H1 (cell line): ENCODE results near the gene KLHDC8A. TPM values are rescaled to one million over a fixed set of nuclear protein-coding genes. Genes with fewer than 3 reads are reported as not detected.

Experiments used
- CTCF ChIA-PET: fragments of 300-600 bp; sonication (Branson Sonifier 250); formaldehyde crosslinking; loops from one replicate; lab custom pipeline; 2021; ENCODE audit not compliant: partially characterized antibody; lab: Charles Lee
- POLR2A ChIA-PET: fragments of 300-600 bp; sonication (Branson Sonifier 250); formaldehyde crosslinking; loops from one replicate; lab custom pipeline; 2021; ENCODE audit warnings: inconsistent platforms; ENCODE audit not compliant: partially characterized antibody; lab: Charles Lee
- DNase-seq, 2 experiments: peaks; one replicate each; pipeline versions ENCODE4 v3.0.0 to v3.0.0-alpha.2; 2010 to 2022; ENCODE audit warnings: low spot score in 2 of 2, low read depth in 1 of 2, mixed read lengths in 1 of 2
- FAIRE-seq: peaks from 2 replicates; lab custom pipeline; 2011; peaks lifted over from hg19 to GRCh38; lab: Jason Lieb, UNC
- H2AFZ ChIP-seq: 2 replicates; pipeline ENCODE4 v1.8.1; 2012; ENCODE audit warnings: low read length, inconsistent platforms
- H2AK5ac ChIP-seq: 2 replicates; pipeline ENCODE4 v1.6.1; 2013; ENCODE audit warnings: low read depth, low read length
- H2BK120ac ChIP-seq: replicated peaks from 2 replicates; pipeline ENCODE3; 2013; ENCODE audit warnings: low read depth, low read length, inconsistent platforms
- H2BK12ac ChIP-seq: 2 replicates; pipeline ENCODE4 v1.6.1; 2013; ENCODE audit warnings: low read depth, low read length
- H2BK15ac ChIP-seq: 2 replicates; pipeline ENCODE4 v1.6.1; 2013; ENCODE audit warnings: low read length
- H2BK20ac ChIP-seq: 2 replicates; pipeline ENCODE4 v1.6.1; 2013; ENCODE audit warnings: low read length
- H2BK5ac ChIP-seq: 2 replicates; pipeline ENCODE4 v1.6.1; 2013; ENCODE audit warnings: low read depth, low read length
- H3K14ac ChIP-seq: 2 replicates; pipeline ENCODE4 v1.6.1; 2013; ENCODE audit warnings: inconsistent platforms; ENCODE audit not compliant: insufficient read length
- H3K18ac ChIP-seq: 2 replicates; pipeline ENCODE4 v1.6.1; 2013; ENCODE audit warnings: low read length; ENCODE audit errors: extremely low read depth
- H3K23ac ChIP-seq: 2 replicates; pipeline ENCODE4 v1.6.1; 2013; ENCODE audit warnings: inconsistent platforms; ENCODE audit not compliant: insufficient read length
- H3K23me2 ChIP-seq: 2 replicates; pipeline ENCODE4 v1.6.1; 2013; ENCODE audit warnings: low read depth, low read length
- H3K27ac ChIP-seq: 2 replicates; pipeline ENCODE4 v1.6.1; 2011; ENCODE audit warnings: low read depth, low read length, inconsistent platforms
- H3K27me3 ChIP-seq, 4 experiments: replicated peaks in 1 of 4; 1 replicate in 1 of 4; 2 replicates in 3 of 4; pipeline versions ENCODE4 v1.6.1 to v1.8.1; 2011 to 2013; ENCODE audit warnings: low read length in 3 of 4, mild to moderate bottlenecking in 3 of 4, inconsistent platforms in 2 of 4, mixed read lengths in 2 of 4, moderate library complexity in 1 of 4; ENCODE audit not compliant: control insufficient read depth in 3 of 4, insufficient read depth in 3 of 4; ENCODE audit errors: extremely low read depth in 1 of 4
- H3K36me3 ChIP-seq, 4 experiments: 2 replicates each; pipeline versions ENCODE4 v1.6.1 to v1.8.1; 2011 to 2013; ENCODE audit warnings: mild to moderate bottlenecking in 4 of 4, low read length in 3 of 4, moderate library complexity in 2 of 4, control low read depth in 1 of 4, inconsistent platforms in 1 of 4; ENCODE audit not compliant: insufficient read depth in 4 of 4, control insufficient read depth in 2 of 4
- H3K4ac ChIP-seq: replicated peaks from 2 replicates; pipeline ENCODE3; 2013; ENCODE audit warnings: low read length, low read depth, mixed read lengths, inconsistent platforms; ENCODE audit not compliant: insufficient read length
- H3K4me1 ChIP-seq, 4 experiments: replicated peaks in 1 of 4; 1 replicate in 1 of 4; 2 replicates in 3 of 4; pipeline versions ENCODE4 v1.6.1 to v1.8.1; 2011 to 2013; ENCODE audit warnings: low read length in 3 of 4, inconsistent platforms in 2 of 4, mixed read lengths in 1 of 4; ENCODE audit not compliant: insufficient read depth in 4 of 4, control insufficient read depth in 3 of 4
- H3K4me2 ChIP-seq, 2 experiments: 2 replicates each; pipeline versions ENCODE4 v1.6.1 to v1.8.1; 2011 to 2013; ENCODE audit warnings: low read depth in 2 of 2, low read length in 2 of 2, control low read depth in 1 of 2, inconsistent platforms in 1 of 2, mild to moderate bottlenecking in 1 of 2; ENCODE audit not compliant: insufficient read depth in 1 of 2
- H3K4me3 ChIP-seq, 4 experiments: fragments of 200-600, 300-600 bp in 1 of 4; sonication (generic), shearing (Covaris generic), sonication (Bioruptor Twin) in 1 of 4; 2 replicates each; pipeline versions ENCODE4 v1.5.1 to v1.8.1; 2011 to 2016; ENCODE audit warnings: low read length in 4 of 4, low read depth in 3 of 4, control low read depth in 2 of 4, inconsistent platforms in 2 of 4, mild to moderate bottlenecking in 2 of 4, mixed read lengths in 1 of 4, moderate library complexity in 1 of 4; ENCODE audit not compliant: insufficient read depth in 2 of 4; ENCODE audit errors: extremely low read depth in 1 of 4
- H3K56ac ChIP-seq: replicated peaks from 2 replicates; pipeline ENCODE3; 2013; ENCODE audit warnings: low read depth, mild to moderate bottlenecking, mixed read lengths, low read length, inconsistent platforms; ENCODE audit not compliant: insufficient read length
- H3K79me1 ChIP-seq: 2 replicates; pipeline ENCODE4 v1.6.1; 2013; ENCODE audit warnings: low read depth, low read length, control low read depth
- H3K79me2 ChIP-seq, 2 experiments: 2 replicates each; pipeline versions ENCODE4 v1.6.1 to v1.8.1; 2012 to 2013; ENCODE audit warnings: low read length in 2 of 2, mild to moderate bottlenecking in 2 of 2, inconsistent platforms in 1 of 2; ENCODE audit not compliant: insufficient read depth in 2 of 2, control insufficient read depth in 1 of 2
- H3K9ac ChIP-seq, 4 experiments: replicated peaks in 1 of 4; 1 replicate in 1 of 4; 2 replicates in 3 of 4; pipeline versions ENCODE4 v1.6.1 to v1.8.1; 2011 to 2013; ENCODE audit warnings: low read depth in 3 of 4, low read length in 3 of 4, control low read depth in 2 of 4, mild to moderate bottlenecking in 2 of 4, moderate library complexity in 2 of 4, inconsistent platforms in 1 of 4; ENCODE audit errors: extremely low read depth in 1 of 4
- H3K9me3 ChIP-seq, 2 experiments: 2 replicates each; pipeline versions ENCODE4 v1.6.1 to v1.8.1; 2012 to 2013; ENCODE audit warnings: mild to moderate bottlenecking in 2 of 2, moderate library complexity in 2 of 2, control low read depth in 1 of 2, inconsistent platforms in 1 of 2, low read depth in 1 of 2, low read length in 1 of 2, mixed read lengths in 1 of 2; ENCODE audit not compliant: insufficient read depth in 2 of 2
- H4K20me1 ChIP-seq, 2 experiments: replicated peaks in 1 of 2; 2 replicates each; pipeline versions ENCODE3 to v1.8.1; 2011 to 2013; ENCODE audit warnings: inconsistent platforms in 2 of 2, low read length in 2 of 2, mild to moderate bottlenecking in 1 of 2; ENCODE audit not compliant: insufficient read depth in 2 of 2, control insufficient read depth in 1 of 2
- H4K5ac ChIP-seq: 2 replicates; pipeline ENCODE4 v1.6.1; 2013; ENCODE audit warnings: low read length, low read depth, mixed read lengths, inconsistent platforms; ENCODE audit not compliant: insufficient read length
- H4K8ac ChIP-seq: 2 replicates; pipeline ENCODE4 v1.8.0; 2013; ENCODE audit warnings: mild to moderate bottlenecking, moderate library complexity, low read length, inconsistent platforms; ENCODE audit not compliant: insufficient read depth; ENCODE audit errors: extremely low read depth
- H4K91ac ChIP-seq: replicated peaks from 2 replicates; pipeline ENCODE3; 2013; ENCODE audit warnings: low read length, mixed read lengths, inconsistent platforms; ENCODE audit not compliant: insufficient read length
- GABPA ChIP-seq: IDR thresholded peaks from 2 replicates; pipeline ENCODE4 v1.6.1; 2011; ENCODE audit warnings: mild to moderate bottlenecking, low read length, moderate library complexity, borderline replicate concordance; ENCODE audit not compliant: insufficient read depth
- NANOG ChIP-seq: IDR thresholded peaks from 2 replicates; pipeline ENCODE4 v1.6.1; 2011; ENCODE audit warnings: low read length, low read depth, mild to moderate bottlenecking, inconsistent platforms; ENCODE audit not compliant: insufficient read depth, poor library complexity, severe bottlenecking
- PHF8 ChIP-seq: fragments of 200-600 bp; sonication (generic); conservative IDR thresholded peaks from 2 replicates; pipeline ENCODE4 v1.7.1; 2012; ENCODE audit warnings: low read depth, mild to moderate bottlenecking, inconsistent platforms, low read length, moderate library complexity
- WGBS, 2 experiments: shearing (Covaris generic) in 1 of 2; methylation state at CpG; one replicate each; pipeline versions ENCODE4 v1.1.6 to v1.1.7; 2013 to 2015; ENCODE audit warnings: low lambda C conversion rate in 2 of 2, mixed read lengths in 2 of 2, inconsistent platforms in 1 of 2, low coverage in 1 of 2, missing lambda C conversion rate in 1 of 2; ENCODE audit not compliant: insufficient replicate concordance in 2 of 2, insufficient coverage in 1 of 2, insufficient read length in 1 of 2; ENCODE audit errors: extremely low coverage in 1 of 2, missing lambda C conversion rate in 1 of 2; 5-methylcytosine and 5-hydroxymethylcytosine counted together
- polyA plus RNA-seq, 7 experiments: library from polyadenylated mRNA; depleted of rRNA in 3 of 7; stranded (reverse) in 5 of 7; unstranded in 2 of 7; fragments of >200 nt in 5 of 7; fragments of 200-250 nt in 2 of 7; gene quantifications; 1 replicate in 5 of 7; 2 replicates in 1 of 7; 4 replicates in 1 of 7; pipeline versions ENCODE4 v1.2.1 to v1.2.3, GENCODE V29; 2011 to 2013; ENCODE audit warnings: missing spikeins in 2 of 7, mixed read lengths in 2 of 7
- total RNA-seq: library from RNA; stranded (reverse); fragmentation: NEBNext Ultra II Directional; extraction: Animal tissue kit (Norgen Biotek cat#: 25700); gene quantifications from 2 replicates; pipeline ENCODE4 v1.2.1, GENCODE V29; 2021
- TF ChIP-seq, protein P1 (sequence below): IDR thresholded peaks from 2 replicates; pipeline ENCODE4 v1.6.1; 2011; ENCODE audit warnings: low read depth, mild to moderate bottlenecking, low read length; ENCODE audit not compliant: insufficient read depth

Gene KLHDC8A
- total and polyA plus RNA-seq, 2 of the 8 experiments (the other 6 are each of a cell fraction or from before 2014, with no cell fraction given) = 1.9 to 3.4 TPM

DNA sequence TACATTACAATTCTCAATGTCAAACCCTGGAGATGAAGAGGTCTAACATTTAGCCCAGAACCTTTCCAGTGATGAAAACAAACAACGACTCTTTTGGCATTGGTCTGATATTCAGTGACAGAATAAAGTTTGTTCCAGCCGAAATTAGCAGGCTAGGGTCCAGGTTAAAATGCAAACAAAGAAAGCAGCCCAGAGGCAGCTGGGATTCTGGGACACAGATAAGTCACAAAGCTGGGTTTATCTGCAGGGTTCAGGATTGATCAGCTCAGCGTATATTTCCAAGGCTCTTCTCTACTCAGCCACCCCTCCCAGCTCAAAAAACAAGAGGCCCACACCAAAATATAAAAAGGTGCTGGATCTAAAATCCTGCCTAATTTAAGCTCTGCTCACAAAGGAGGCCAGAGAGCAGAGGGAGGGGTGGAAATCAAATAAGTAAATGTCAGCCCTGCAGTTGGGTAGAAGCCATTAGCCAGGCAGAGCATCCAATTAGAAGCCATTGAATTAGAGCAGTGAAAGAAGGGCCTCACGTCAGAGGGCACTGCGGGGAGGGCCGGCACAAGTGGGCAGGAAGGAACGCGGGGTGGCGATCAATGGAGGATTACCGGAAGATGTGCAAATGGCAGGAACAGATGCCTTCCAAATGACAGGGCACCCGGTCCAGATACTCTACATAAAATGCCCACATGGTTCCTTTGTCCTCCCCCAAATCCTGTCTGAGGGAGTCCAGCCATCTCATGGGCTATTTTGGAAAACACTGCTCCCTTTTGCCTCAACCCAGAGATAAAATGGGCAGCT, 3.2 kb upstream of the KLHDC8A start:
- peak overlapping the region; percentile 77; the same call in 1 of the 2 replicates for H2AFZ ChIP-seq
- H3K23me2 ChIP-seq = no peaks in the 10 kb centered on the region
- H4K5ac ChIP-seq = no peak overlapping the region
- H3K36me3 ChIP-seq = no peaks in the 10 kb centered on the region
- H3K4ac ChIP-seq = no peak overlapping the region
- no peaks in the 10 kb centered on the region for H3K79me1 ChIP-seq
- no peaks in the 10 kb centered on the region for H4K20me1 ChIP-seq
- H3K27ac ChIP-seq = no peak overlapping the region
- no peak overlapping the region for H3K4me2 ChIP-seq
- no peak overlapping the region for H2BK12ac ChIP-seq
- DNase-seq = no peak
- no peak overlapping the region for H3K23ac ChIP-seq
- no peaks in the 10 kb centered on the region for H3K27me3 ChIP-seq
- no peak overlapping the region for H3K14ac ChIP-seq
- H3K4me1 ChIP-seq = peaks cover 6 to 18% (median 8%) of the 10 kb centered on the region in 4 experiments
- CTCF ChIA-PET = interaction anchor here (0.6 to 16.3 kb wide), 10 partner anchors 12 to 669 kb away, joined by 3 to 207 read pairs (median 4); no protein-coding TSS in a partner anchor
- H4K8ac ChIP-seq = no peak overlapping the region
- H3K9me3 ChIP-seq = no peaks in the 10 kb centered on the region
- 80% methylated on average over 11 of the region's 11 CpGs; no CpG with 5 or more reads in 1 of the 2 experiments for WGBS, 2 experiments
- no peak overlapping the region for H2BK120ac ChIP-seq
- no peak overlapping the region for H4K91ac ChIP-seq
- H2BK5ac ChIP-seq = 0 out of 2 replicates have a peak overlapping the region, but pooled peaks have one; percentile 20
- H2AK5ac ChIP-seq = no peak overlapping the region
- no peak overlapping the region for H3K4me3 ChIP-seq
- no peak for FAIRE-seq
- POLR2A ChIA-PET = interaction anchor here (1.2 kb wide), 1 partner anchor 96 kb away, joined by 3 read pairs; no protein-coding TSS in a partner anchor
- H3K79me2 ChIP-seq = no peaks in the 10 kb centered on the region
- H3K56ac ChIP-seq = no peak overlapping the region
- H2BK15ac ChIP-seq = no peak overlapping the region
- H3K9ac ChIP-seq = no peak overlapping the region
- H3K18ac ChIP-seq = no peak overlapping the region; the same call in 1 of the 2 replicates
- H2BK20ac ChIP-seq = peak overlapping the region; percentile 36; the same call in 1 of the 2 replicates
- TF ChIP-seq GABPA (no peak), NANOG (no peak), PHF8 (no peak)
- TF ChIP-seq, protein P1, sequence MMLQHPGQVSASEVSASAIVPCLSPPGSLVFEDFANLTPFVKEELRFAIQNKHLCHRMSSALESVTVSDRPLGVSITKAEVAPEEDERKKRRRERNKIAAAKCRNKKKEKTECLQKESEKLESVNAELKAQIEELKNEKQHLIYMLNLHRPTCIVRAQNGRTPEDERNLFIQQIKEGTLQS = no peak
